ENCODE measurements around the gene ZBTB48.

- TF ChIP-seq POLR2A (IDR thresholded peaks at IDR 0.05) (no peak), CTCF (IDR thresholded peaks at IDR 0.05) (no peak), POLR2AphosphoS5 (IDR thresholded peaks at IDR 0.05) (no peak), EP300 (IDR thresholded peaks at IDR 0.05) (no peak)
Measured at GRCh38 chr1:6600410-6601048, 20.7 kb downstream of the ZBTB48 start.

Data from stomach (tissue), 4 donors.